Lung (tissue), 12 donors: Measurements from ENCODE around the gene INTS4. TPM values are rescaled to one million over a fixed set of nuclear protein-coding genes. Genes with fewer than 3 reads are reported as not detected.
"Not testable (repeated sequence)": the region's sequence is repeated elsewhere in the genome, so short reads cannot be mapped to it uniquely, and the experiment has no call there.

Experiments
- ATAC-seq: fragments of 200-7000 bp; cut with Tn5 transposase; one replicate; pipeline ENCODE4 v1.9.1; 2020; ENCODE audit warnings: moderate number of reproducible peaks; ENCODE audit not compliant: insufficient read depth, low FRiP score
- DNase-seq, 3 donors: peaks; one replicate each; pipeline ENCODE4 v3.0.0-alpha.2; 2013 to 2017
- H3K27ac ChIP-seq, 2 donors: one replicate each; pipeline ENCODE4 v1.5.1; 2013; ENCODE audit warnings: mild to moderate bottlenecking in 2 of 2, moderate library complexity in 2 of 2, control low read depth in 1 of 2, inconsistent platforms in 1 of 2, low read depth in 1 of 2, low read length in 1 of 2
- H3K27me3 ChIP-seq, 3 donors: one replicate each; pipeline ENCODE4 v1.5.1; 2013; ENCODE audit warnings: low read length in 2 of 3; ENCODE audit not compliant: control insufficient read depth in 3 of 3, insufficient read depth in 3 of 3
- H3K36me3 ChIP-seq, 4 donors: one replicate each; pipeline ENCODE4 v1.5.1; 2013; ENCODE audit warnings: low read length in 4 of 4, mild to moderate bottlenecking in 1 of 4, moderate library complexity in 1 of 4; ENCODE audit not compliant: control insufficient read depth in 4 of 4, insufficient read depth in 4 of 4
- H3K4me1 ChIP-seq, 5 donors: one replicate each; pipeline ENCODE4 v1.5.1; 2013; ENCODE audit warnings: low read length in 5 of 5, mild to moderate bottlenecking in 2 of 5, moderate library complexity in 1 of 5; ENCODE audit not compliant: control insufficient read depth in 5 of 5, insufficient read depth in 5 of 5
- H3K4me3 ChIP-seq: one replicate; pipeline ENCODE4 v1.5.1; 2013; ENCODE audit warnings: mild to moderate bottlenecking, control low read depth, moderate library complexity
- H3K9ac ChIP-seq, 2 donors: one replicate each; pipeline ENCODE4 v1.5.1; 2013; ENCODE audit warnings: low read length in 2 of 2, control low read depth in 1 of 2; ENCODE audit not compliant: insufficient read depth in 1 of 2
- H3K9me3 ChIP-seq, 4 donors: one replicate each; pipeline ENCODE4 v1.5.1; 2013; ENCODE audit warnings: low read length in 3 of 4, mild to moderate bottlenecking in 1 of 4, moderate library complexity in 1 of 4; ENCODE audit not compliant: control insufficient read depth in 4 of 4, insufficient read depth in 3 of 4
- WGBS, 2 donors: extraction: QIAGEN DNeasy Blood & Tissue Kit; methylation state at CpG; one replicate each; pipeline ENCODE4 v1.1.7; 2013; 5-methylcytosine and 5-hydroxymethylcytosine counted together
- polyA plus RNA-seq, 2 donors: library from polyadenylated mRNA; stranded (reverse); fragments of 200-250 nt; gene quantifications; one replicate each; pipeline ENCODE4 v1.2.1, GENCODE V29; 2013
- total RNA-seq, 2 donors: library from RNA; depleted of rRNA in 1 of 2; stranded (reverse); fragments of >200 nt in 1 of 2; gene quantifications; one replicate each; pipeline ENCODE4 v1.2.1, GENCODE V29; 2014 to 2021
- TF ChIP-seq, protein P1 (sequence below): IDR thresholded peaks from 2 replicates; pipeline ENCODE4 v1.5.1; 2012; ENCODE audit warnings: mild to moderate bottlenecking; ENCODE audit errors: control extremely low read depth, extremely low read depth
- donor health status: control.
- donor health status: control.
- donor health status: Bipolar disorder and iron deficiency.
- donor health status: healthy.
- donor health status: DM: yes; HTN: yes; CAD: no.

INTS4 gene
- total and polyA plus RNA-seq, 4 donors: 15.8 to 56.2 (median 22.9) TPM

GRCh38 chr11:77854838-77855237 is 139.6 kb downstream of the INTS4 start:
- Histone ChIP-seq H3K4me1 (no peaks in the 10 kb centered on the region), H3K9ac (no peak overlapping the region)
- WGBS, 2 donors: 98 to 99% methylated on average over 2 of the region's 2 CpGs

DNA sequence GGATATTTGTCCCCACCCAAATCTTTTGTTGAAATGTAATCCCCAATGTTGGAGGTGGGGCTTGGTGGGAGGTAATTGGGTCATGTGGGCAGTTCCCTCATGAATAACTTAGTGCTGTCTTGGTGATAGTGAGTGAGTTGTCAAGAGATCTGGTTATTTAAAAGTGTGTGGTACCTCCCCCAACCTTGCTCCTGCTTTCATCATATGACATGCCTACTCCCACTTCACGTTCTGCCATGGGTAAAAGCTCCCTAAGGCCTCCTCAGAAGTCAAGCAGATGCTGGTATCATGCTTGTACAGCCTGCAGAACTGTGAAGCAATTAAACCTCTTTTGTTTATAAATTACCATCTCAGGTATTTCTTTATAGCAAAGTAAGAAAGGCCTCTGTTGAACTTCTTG is 143.0 kb downstream of the INTS4 start:
- ATAC-seq (no peak), DNase-seq (no peak)
- WGBS, 2 donors: 81 to 85% methylated on average over 1 of the region's 1 CpG
- Histone ChIP-seq H3K27me3 (no peaks in the 10 kb centered on the region), H3K4me1 (no peaks in the 10 kb centered on the region), H3K4me3 (no peak overlapping the region), H3K9me3 (peaks cover 0 to 6% (median 3%) of the 10 kb centered on the region in 4 donors), H3K27ac (no peak overlapping the region), H3K36me3 (peaks cover 10 to 52% (median 15%) of the 10 kb centered on the region in 4 donors), H3K9ac (no peak overlapping the region)
- TF ChIP-seq, protein P1, sequence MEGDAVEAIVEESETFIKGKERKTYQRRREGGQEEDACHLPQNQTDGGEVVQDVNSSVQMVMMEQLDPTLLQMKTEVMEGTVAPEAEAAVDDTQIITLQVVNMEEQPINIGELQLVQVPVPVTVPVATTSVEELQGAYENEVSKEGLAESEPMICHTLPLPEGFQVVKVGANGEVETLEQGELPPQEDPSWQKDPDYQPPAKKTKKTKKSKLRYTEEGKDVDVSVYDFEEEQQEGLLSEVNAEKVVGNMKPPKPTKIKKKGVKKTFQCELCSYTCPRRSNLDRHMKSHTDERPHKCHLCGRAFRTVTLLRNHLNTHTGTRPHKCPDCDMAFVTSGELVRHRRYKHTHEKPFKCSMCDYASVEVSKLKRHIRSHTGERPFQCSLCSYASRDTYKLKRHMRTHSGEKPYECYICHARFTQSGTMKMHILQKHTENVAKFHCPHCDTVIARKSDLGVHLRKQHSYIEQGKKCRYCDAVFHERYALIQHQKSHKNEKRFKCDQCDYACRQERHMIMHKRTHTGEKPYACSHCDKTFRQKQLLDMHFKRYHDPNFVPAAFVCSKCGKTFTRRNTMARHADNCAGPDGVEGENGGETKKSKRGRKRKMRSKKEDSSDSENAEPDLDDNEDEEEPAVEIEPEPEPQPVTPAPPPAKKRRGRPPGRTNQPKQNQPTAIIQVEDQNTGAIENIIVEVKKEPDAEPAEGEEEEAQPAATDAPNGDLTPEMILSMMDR: no peak

More at GRCh38 chr11:77854838-77855237, 139.6 kb downstream of the INTS4 start:
- ATAC-seq: no peak
- Histone ChIP-seq H3K4me3 (no peak overlapping the region), H3K9me3 (peaks cover 0 to 6% (median 3%) of the 10 kb centered on the region in 4 donors), H3K36me3 (peaks cover 5 to 35% (median 16%) of the 10 kb centered on the region in 4 donors), H3K27me3 (no peaks in the 10 kb centered on the region), H3K27ac (no peak overlapping the region)
- TF ChIP-seq, protein P1: no peak
- no peak for DNase-seq

DNA sequence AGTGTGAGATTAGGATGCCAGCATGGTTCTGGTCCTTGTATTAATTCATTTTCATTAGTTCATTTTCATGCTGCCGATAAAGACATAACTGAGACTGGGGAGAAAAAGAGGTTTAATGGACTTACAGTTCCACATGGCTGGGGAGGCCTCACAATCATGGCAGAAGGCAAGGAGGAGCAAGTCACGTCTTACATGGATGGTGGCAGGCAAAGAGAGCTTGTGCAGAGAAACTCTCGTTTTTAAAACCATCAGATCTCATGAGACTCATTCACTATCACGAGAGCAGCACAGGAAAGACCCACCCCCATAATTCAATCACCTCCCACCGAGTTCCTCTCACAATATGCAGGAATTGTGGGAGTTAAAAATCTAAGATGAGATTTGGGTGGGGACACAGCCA is 150.8 kb downstream of the INTS4 start:
- H3K9ac ChIP-seq, H3K27ac ChIP-seq, DNase-seq, H3K4me3 ChIP-seq, ATAC-seq, H3K9me3 ChIP-seq, H3K4me1 ChIP-seq, H3K27me3 ChIP-seq: not testable (repeated sequence)
- H3K36me3 ChIP-seq: peaks cover 12 to 57% (median 29%) of the 10 kb centered on the region in 4 donors
- 87 to 96% methylated on average over 5 of the region's 5 CpGs for WGBS, 2 donors

GRCh38 chr11:77842441-77843121 is 151.9 kb downstream of the INTS4 start:
- WGBS, 2 donors: 33 to 67% methylated on average over 1 of the region's 1 CpG
- H3K36me3 ChIP-seq: peaks cover 11 to 50% (median 29%) of the 10 kb centered on the region in 4 donors
- no peak overlapping the region for H3K9ac ChIP-seq

More at GRCh38 chr11:77842441-77843121, 151.9 kb downstream of the INTS4 start:
- Histone ChIP-seq H3K4me1 (no peaks in the 10 kb centered on the region), H3K27me3 (no peaks in the 10 kb centered on the region), H3K4me3 (no peak overlapping the region), H3K9me3 (peaks cover 0 to 4% (median 0%) of the 10 kb centered on the region in 4 donors), H3K27ac (no peak overlapping the region)
- DNase-seq (no peak), ATAC-seq (no peak)
- TF ChIP-seq, protein P1: no peak
